Lower leg skin (tissue), 3 donors: Measurements from ENCODE around the gene OBP2A.

ENCODE experiments used
- POLR2A ChIP-seq, 2 donors: fragments of 450-650 bp; IDR thresholded peaks; one replicate each; pipeline ENCODE4 v1.6.1; 2016 to 2017; ENCODE audit warnings: antibody characterized with exemption in 2 of 2, mild to moderate bottlenecking in 1 of 2, moderate library complexity in 1 of 2
- TF ChIP-seq, protein P1 (sequence below), 3 donors: fragments of 450-650 bp; IDR thresholded peaks; one replicate each; pipeline ENCODE4 v1.5.1; 2016; ENCODE audit warnings: antibody characterized with exemption in 3 of 3, mild to moderate bottlenecking in 3 of 3, moderate library complexity in 2 of 3

DNA sequence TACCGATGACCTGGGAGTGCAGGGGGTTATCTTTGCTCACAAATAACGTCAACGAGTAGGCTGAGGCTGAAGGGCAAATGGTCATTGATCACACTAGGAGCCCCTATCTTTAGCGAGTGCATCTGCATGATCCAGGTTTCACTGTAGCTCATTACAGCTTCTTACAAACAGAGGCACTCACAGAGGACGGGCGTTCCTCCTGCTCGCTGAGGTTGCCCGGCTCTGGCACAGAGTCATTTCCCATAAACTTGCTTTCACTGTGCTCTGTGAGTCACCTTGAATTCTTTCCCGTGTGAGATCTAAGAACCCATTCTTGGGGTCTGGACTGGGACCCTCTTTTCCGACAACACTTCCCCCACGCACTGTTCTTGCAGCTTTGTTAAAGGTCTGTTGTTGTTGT is 13.7 kb downstream of the OBP2A start:
- TF ChIP-seq POLR2A (IDR thresholded peaks at IDR 0.05) = no peak
- TF ChIP-seq, protein P1, sequence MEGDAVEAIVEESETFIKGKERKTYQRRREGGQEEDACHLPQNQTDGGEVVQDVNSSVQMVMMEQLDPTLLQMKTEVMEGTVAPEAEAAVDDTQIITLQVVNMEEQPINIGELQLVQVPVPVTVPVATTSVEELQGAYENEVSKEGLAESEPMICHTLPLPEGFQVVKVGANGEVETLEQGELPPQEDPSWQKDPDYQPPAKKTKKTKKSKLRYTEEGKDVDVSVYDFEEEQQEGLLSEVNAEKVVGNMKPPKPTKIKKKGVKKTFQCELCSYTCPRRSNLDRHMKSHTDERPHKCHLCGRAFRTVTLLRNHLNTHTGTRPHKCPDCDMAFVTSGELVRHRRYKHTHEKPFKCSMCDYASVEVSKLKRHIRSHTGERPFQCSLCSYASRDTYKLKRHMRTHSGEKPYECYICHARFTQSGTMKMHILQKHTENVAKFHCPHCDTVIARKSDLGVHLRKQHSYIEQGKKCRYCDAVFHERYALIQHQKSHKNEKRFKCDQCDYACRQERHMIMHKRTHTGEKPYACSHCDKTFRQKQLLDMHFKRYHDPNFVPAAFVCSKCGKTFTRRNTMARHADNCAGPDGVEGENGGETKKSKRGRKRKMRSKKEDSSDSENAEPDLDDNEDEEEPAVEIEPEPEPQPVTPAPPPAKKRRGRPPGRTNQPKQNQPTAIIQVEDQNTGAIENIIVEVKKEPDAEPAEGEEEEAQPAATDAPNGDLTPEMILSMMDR (IDR thresholded peaks at IDR 0.05) = no peak
